HEK293 (cell line): ENCODE data around the gene MDP1.

Experiments
- GLIS1 ChIP-seq: fragments of 450-650 bp; formaldehyde crosslinking; IDR thresholded peaks from 2 replicates; pipeline ENCODE4 v1.5.1; 2016; ENCODE audit warnings: missing biosample characterization, missing genetic modification characterization
- HOXA7 ChIP-seq: sonication (generic); formaldehyde crosslinking; IDR thresholded peaks from 2 replicates; pipeline ENCODE4 v1.8.1; 2022; ENCODE audit warnings: missing genetic modification reagents, borderline replicate concordance
- KLF16 ChIP-seq: fragments of 450-650 bp; formaldehyde crosslinking; IDR thresholded peaks from 2 replicates; pipeline ENCODE4 v1.5.1; 2017; ENCODE audit warnings: missing biosample characterization, missing genetic modification characterization
- MZF1 ChIP-seq: fragments of 450-650 bp; formaldehyde crosslinking; IDR thresholded peaks from 2 replicates; pipeline ENCODE4 v1.5.1; 2017; ENCODE audit warnings: missing biosample characterization, missing genetic modification characterization, borderline replicate concordance
- PATZ1 ChIP-seq: fragments of 450-650 bp; formaldehyde crosslinking; IDR thresholded peaks from 2 replicates; pipeline ENCODE4 v1.5.1; 2016; ENCODE audit warnings: missing biosample characterization, missing genetic modification characterization
- PBX3 ChIP-seq: sonication (generic); formaldehyde crosslinking; IDR thresholded peaks from 2 replicates; pipeline ENCODE4 v1.8.1; 2022; ENCODE audit warnings: mild to moderate bottlenecking, moderate library complexity, missing genetic modification reagents
- YY2 ChIP-seq: fragments of 450-650 bp; formaldehyde crosslinking; IDR thresholded peaks from 2 replicates; pipeline ENCODE4 v1.5.1; 2016; ENCODE audit warnings: missing biosample characterization, missing genetic modification characterization
- ZBTB20 ChIP-seq: fragments of 450-650 bp; formaldehyde crosslinking; IDR thresholded peaks from 2 replicates; pipeline ENCODE4 v1.5.1; 2016; ENCODE audit warnings: missing biosample characterization, missing genetic modification characterization
- ZBTB7A ChIP-seq: fragments of 450-650 bp; formaldehyde crosslinking; IDR thresholded peaks from 2 replicates; pipeline ENCODE4 v1.5.1; 2016; ENCODE audit warnings: low read depth, missing biosample characterization, missing genetic modification characterization
- ZBTB8A ChIP-seq: fragments of 450-650 bp; formaldehyde crosslinking; IDR thresholded peaks from 2 replicates; pipeline ENCODE4 v1.5.1; 2016; ENCODE audit warnings: missing biosample characterization, missing genetic modification characterization
- ZFP69B ChIP-seq: fragments of 450-650 bp; formaldehyde crosslinking; IDR thresholded peaks from 2 replicates; pipeline ENCODE4 v1.5.1; 2016; ENCODE audit warnings: missing biosample characterization, missing genetic modification characterization
- ZNF184 ChIP-seq: fragments of 450-650 bp; IDR thresholded peaks from 2 replicates; pipeline ENCODE4 v1.5.1; 2018; ENCODE audit warnings: missing biosample characterization, mild to moderate bottlenecking, missing genetic modification characterization
- ZNF274 ChIP-seq, 2 experiments: fragments of 200-500 bp in 1 of 2; fragments of 450-650 bp in 1 of 2; sonication (Bioruptor generic) in 1 of 2; formaldehyde crosslinking in 1 of 2; IDR thresholded peaks; 2 replicates each; pipeline versions ENCODE4 v1.5.1 to v1.6.1; 2014 to 2016; ENCODE audit warnings: borderline replicate concordance in 1 of 2, inconsistent platforms in 1 of 2, low read length in 1 of 2, missing biosample characterization in 1 of 2, missing genetic modification characterization in 1 of 2
- ZNF335 ChIP-seq: fragments of 450-650 bp; formaldehyde crosslinking; conservative IDR thresholded peaks from 2 replicates; pipeline ENCODE4 v1.5.1; 2016; ENCODE audit warnings: missing biosample characterization, missing genetic modification characterization
- ZNF423 ChIP-seq: fragments of 450-650 bp; formaldehyde crosslinking; IDR thresholded peaks from 2 replicates; pipeline ENCODE4 v1.5.1; 2016; ENCODE audit warnings: missing biosample characterization, missing genetic modification characterization
- ZNF510 ChIP-seq: fragments of 450-650 bp; formaldehyde crosslinking; IDR thresholded peaks from 2 replicates; pipeline ENCODE4 v1.5.1; 2018; ENCODE audit warnings: mild to moderate bottlenecking, missing genetic modification characterization, missing biosample characterization; ENCODE audit not compliant: insufficient replicate concordance
- ZNF549 ChIP-seq: fragments of 450-650 bp; IDR thresholded peaks from 2 replicates; pipeline ENCODE4 v1.5.1; 2018; ENCODE audit warnings: missing biosample characterization, missing genetic modification characterization, mild to moderate bottlenecking, inconsistent platforms, moderate library complexity
- ZNF560 ChIP-seq: fragments of 450-650 bp; formaldehyde crosslinking; IDR thresholded peaks from 2 replicates; pipeline ENCODE4 v1.5.1; 2017; ENCODE audit warnings: missing biosample characterization, missing genetic modification characterization, borderline replicate concordance
- ZNF623 ChIP-seq: fragments of 450-650 bp; formaldehyde crosslinking; IDR thresholded peaks from 2 replicates; pipeline ENCODE4 v1.5.1; 2016; ENCODE audit warnings: missing biosample characterization, missing genetic modification characterization
- ZNF76 ChIP-seq: fragments of 450-650 bp; formaldehyde crosslinking; IDR thresholded peaks from 2 replicates; pipeline ENCODE4; 2016; ENCODE audit warnings: low read depth, missing biosample characterization, missing genetic modification characterization, borderline replicate concordance
- ZNF776 ChIP-seq: fragments of 450-650 bp; formaldehyde crosslinking; IDR thresholded peaks from 2 replicates; pipeline ENCODE4 v1.5.0; 2017; ENCODE audit warnings: missing biosample characterization, missing genetic modification characterization, borderline replicate concordance
- TF ChIP-seq, protein P1 (sequence below): fragments of 450-650 bp; formaldehyde crosslinking; IDR thresholded peaks from 2 replicates; pipeline ENCODE4 v1.5.1; 2016; ENCODE audit warnings: missing biosample characterization, missing genetic modification characterization
- TF ChIP-seq, protein P2 (sequence below): fragments of 450-650 bp; formaldehyde crosslinking; IDR thresholded peaks from 2 replicates; pipeline ENCODE4 v1.5.1; 2016; ENCODE audit warnings: missing biosample characterization, missing genetic modification characterization, borderline replicate concordance
- TF ChIP-seq, protein P3 (sequence below): fragments of 450-650 bp; formaldehyde crosslinking; conservative IDR thresholded peaks from 2 replicates; pipeline ENCODE4 v1.5.1; 2016; ENCODE audit warnings: low read depth, missing biosample characterization, missing genetic modification characterization
- TF ChIP-seq, protein P4 (sequence below): fragments of 450-650 bp; formaldehyde crosslinking; IDR thresholded peaks from 2 replicates; pipeline ENCODE4 v1.5.1; 2016; ENCODE audit warnings: missing biosample characterization, missing genetic modification characterization
- TF ChIP-seq, protein P5 (sequence below): fragments of 450-650 bp; formaldehyde crosslinking; IDR thresholded peaks from 2 replicates; pipeline ENCODE4 v1.5.1; 2016; ENCODE audit warnings: missing biosample characterization, missing genetic modification characterization

Gene MDP1

DNA sequence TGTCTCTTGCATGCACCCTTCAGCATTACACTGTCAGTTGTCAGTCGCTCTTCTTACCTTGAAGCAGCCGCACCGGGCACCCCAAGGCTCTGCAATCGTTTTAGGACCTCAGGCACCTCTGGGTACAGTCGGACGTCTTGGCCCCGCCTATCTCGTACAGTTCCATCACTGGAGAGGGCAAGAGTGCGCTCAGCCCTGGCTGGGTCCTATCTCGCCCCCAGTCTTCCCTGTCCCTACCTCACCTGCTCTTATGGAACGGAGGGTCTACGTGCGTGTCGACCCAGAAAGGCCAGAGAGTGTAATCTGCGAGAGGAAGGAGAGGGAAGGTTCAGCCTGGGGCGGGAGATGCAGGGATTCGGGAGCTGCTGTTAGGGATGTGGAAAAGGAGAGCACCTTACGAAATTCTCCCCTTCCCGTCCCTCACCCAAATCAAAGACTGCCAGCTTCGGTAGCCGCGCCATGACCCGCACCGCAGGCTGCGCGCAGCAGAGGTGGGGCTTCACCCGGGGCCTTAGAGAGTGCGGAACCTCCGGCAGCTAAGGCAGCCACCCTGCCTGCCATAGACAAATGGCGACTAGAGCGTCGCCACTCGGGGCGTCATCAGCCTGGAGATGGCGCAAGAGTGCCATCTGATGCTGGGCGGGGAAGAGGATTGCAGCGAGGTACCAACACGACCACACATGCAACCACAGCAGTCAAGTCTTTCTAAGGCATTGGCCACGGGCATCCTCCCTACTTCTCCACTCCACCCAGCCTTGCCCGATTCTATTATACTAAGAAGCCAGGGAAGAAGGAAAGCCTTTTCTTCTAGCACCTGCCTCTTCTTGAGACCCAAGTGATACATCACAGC, at the start of gene MDP1 (continued):
- no peak for TF ChIP-seq ZNF549 (tag by site-specific recombination)
- peak; percentile 72 for TF ChIP-seq PBX3 (CRISPR knock-in tag)
- TF ChIP-seq ZFP69B (tag by site-specific recombination), result peak; percentile 53; the same call in 1 of the 2 replicates
- no peak for TF ChIP-seq ZNF560
- TF ChIP-seq ZNF623 (tag by site-specific recombination), result peak; percentile 15; the same call in 1 of the 2 replicates
- no peak for TF ChIP-seq ZBTB7A
- TF ChIP-seq, protein P1, sequence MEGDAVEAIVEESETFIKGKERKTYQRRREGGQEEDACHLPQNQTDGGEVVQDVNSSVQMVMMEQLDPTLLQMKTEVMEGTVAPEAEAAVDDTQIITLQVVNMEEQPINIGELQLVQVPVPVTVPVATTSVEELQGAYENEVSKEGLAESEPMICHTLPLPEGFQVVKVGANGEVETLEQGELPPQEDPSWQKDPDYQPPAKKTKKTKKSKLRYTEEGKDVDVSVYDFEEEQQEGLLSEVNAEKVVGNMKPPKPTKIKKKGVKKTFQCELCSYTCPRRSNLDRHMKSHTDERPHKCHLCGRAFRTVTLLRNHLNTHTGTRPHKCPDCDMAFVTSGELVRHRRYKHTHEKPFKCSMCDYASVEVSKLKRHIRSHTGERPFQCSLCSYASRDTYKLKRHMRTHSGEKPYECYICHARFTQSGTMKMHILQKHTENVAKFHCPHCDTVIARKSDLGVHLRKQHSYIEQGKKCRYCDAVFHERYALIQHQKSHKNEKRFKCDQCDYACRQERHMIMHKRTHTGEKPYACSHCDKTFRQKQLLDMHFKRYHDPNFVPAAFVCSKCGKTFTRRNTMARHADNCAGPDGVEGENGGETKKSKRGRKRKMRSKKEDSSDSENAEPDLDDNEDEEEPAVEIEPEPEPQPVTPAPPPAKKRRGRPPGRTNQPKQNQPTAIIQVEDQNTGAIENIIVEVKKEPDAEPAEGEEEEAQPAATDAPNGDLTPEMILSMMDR (tag by site-specific recombination), result peak; percentile 93
- 0 out of 2 replicates have a peak, but pooled peaks have one; percentile 8 for TF ChIP-seq ZNF184 (tag by site-specific recombination)
- TF ChIP-seq, protein P2, sequence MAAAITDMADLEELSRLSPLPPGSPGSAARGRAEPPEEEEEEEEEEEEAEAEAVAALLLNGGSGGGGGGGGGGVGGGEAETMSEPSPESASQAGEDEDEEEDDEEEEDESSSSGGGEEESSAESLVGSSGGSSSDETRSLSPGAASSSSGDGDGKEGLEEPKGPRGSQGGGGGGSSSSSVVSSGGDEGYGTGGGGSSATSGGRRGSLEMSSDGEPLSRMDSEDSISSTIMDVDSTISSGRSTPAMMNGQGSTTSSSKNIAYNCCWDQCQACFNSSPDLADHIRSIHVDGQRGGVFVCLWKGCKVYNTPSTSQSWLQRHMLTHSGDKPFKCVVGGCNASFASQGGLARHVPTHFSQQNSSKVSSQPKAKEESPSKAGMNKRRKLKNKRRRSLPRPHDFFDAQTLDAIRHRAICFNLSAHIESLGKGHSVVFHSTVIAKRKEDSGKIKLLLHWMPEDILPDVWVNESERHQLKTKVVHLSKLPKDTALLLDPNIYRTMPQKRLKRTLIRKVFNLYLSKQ, result no peak
- TF ChIP-seq KLF16, result peak; percentile 56
- peak; percentile 86 for TF ChIP-seq YY2 (tag by site-specific recombination)
- TF ChIP-seq ZNF335 (tag by site-specific recombination), result peak; percentile 96
- no peak for TF ChIP-seq ZNF510 (tag by site-specific recombination)
- no peak for TF ChIP-seq ZNF274 (IDR thresholded peaks at IDR 0.05; ENCODE audit: low read length)
- no peak for TF ChIP-seq ZNF274 (tag by site-specific recombination; IDR thresholded peaks at IDR 0.05; ENCODE audit: borderline replicate concordance)
- TF ChIP-seq ZNF423 (tag by site-specific recombination), result peak; percentile 18; the same call in 1 of the 2 replicates
- TF ChIP-seq, protein P3, sequence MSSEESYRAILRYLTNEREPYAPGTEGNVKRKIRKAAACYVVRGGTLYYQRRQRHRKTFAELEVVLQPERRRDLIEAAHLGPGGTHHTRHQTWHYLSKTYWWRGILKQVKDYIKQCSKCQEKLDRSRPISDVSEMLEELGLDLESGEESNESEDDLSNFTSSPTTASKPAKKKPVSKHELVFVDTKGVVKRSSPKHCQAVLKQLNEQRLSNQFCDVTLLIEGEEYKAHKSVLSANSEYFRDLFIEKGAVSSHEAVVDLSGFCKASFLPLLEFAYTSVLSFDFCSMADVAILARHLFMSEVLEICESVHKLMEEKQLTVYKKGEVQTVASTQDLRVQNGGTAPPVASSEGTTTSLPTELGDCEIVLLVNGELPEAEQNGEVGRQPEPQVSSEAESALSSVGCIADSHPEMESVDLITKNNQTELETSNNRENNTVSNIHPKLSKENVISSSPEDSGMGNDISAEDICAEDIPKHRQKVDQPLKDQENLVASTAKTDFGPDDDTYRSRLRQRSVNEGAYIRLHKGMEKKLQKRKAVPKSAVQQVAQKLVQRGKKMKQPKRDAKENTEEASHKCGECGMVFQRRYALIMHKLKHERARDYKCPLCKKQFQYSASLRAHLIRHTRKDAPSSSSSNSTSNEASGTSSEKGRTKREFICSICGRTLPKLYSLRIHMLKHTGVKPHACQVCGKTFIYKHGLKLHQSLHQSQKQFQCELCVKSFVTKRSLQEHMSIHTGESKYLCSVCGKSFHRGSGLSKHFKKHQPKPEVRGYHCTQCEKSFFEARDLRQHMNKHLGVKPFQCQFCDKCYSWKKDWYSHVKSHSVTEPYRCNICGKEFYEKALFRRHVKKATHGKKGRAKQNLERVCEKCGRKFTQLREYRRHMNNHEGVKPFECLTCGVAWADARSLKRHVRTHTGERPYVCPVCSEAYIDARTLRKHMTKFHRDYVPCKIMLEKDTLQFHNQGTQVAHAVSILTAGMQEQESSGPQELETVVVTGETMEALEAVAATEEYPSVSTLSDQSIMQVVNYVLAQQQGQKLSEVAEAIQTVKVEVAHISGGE, result peak; percentile 74
- no peak for TF ChIP-seq ZNF776 (tag by site-specific recombination)
- TF ChIP-seq ZBTB20 (tag by site-specific recombination), result peak; percentile 60; the same call in 1 of the 2 replicates
- peak; percentile 17; the same call in 1 of the 2 replicates for TF ChIP-seq GLIS1
- TF ChIP-seq ZBTB8A, result peak; percentile 43; the same call in 1 of the 2 replicates
- peak; percentile 12; the same call in 1 of the 2 replicates for TF ChIP-seq MZF1 (tag by site-specific recombination)
- TF ChIP-seq ZNF76 (tag by site-specific recombination), result peak; percentile 41; the same call in 1 of the 2 replicates
- TF ChIP-seq, protein P4, sequence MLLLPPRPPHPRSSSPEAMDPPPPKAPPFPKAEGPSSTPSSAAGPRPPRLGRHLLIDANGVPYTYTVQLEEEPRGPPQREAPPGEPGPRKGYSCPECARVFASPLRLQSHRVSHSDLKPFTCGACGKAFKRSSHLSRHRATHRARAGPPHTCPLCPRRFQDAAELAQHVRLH (tag by site-specific recombination), result no peak
- peak; percentile 53 for TF ChIP-seq PATZ1 (tag by site-specific recombination)
- TF ChIP-seq HOXA7, result no peak
- TF ChIP-seq, protein P5, sequence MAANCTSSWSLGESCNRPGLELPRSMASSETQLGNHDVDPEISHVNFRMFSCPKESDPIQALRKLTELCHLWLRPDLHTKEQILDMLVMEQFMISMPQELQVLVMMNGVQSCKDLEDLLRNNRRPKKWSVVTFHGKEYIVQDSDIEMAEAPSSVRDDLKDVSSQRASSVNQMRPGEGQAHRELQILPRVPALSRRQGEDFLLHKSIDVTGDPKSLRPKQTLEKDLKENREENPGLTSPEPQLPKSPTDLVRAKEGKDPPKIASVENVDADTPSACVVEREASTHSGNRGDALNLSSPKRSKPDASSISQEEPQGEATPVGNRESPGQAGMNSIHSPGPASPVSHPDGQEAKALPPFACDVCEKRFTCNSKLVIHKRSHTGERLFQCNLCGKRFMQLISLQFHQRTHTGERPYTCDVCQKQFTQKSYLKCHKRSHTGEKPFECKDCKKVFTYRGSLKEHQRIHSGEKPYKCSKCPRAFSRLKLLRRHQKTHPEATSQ (tag by site-specific recombination), result no peak
